AG10803 (cell line): Measurements from ENCODE around the gene MKRN2OS.

ENCODE experiments used
- DNase-seq: peaks from one replicate; pipeline ENCODE4 v3.0.0; 2010; ENCODE audit warnings: low read depth
- H3K4me3 ChIP-seq: 2 replicates; pipeline ENCODE4 v1.5.1; 2011; ENCODE audit warnings: mild to moderate bottlenecking, low read length, control low read depth
- TF ChIP-seq, protein P1 (sequence below): conservative IDR thresholded peaks from 2 replicates; pipeline ENCODE4 v1.5.1; 2011; ENCODE audit warnings: mild to moderate bottlenecking, low read length, control low read depth, inconsistent platforms

Gene MKRN2OS

DNA sequence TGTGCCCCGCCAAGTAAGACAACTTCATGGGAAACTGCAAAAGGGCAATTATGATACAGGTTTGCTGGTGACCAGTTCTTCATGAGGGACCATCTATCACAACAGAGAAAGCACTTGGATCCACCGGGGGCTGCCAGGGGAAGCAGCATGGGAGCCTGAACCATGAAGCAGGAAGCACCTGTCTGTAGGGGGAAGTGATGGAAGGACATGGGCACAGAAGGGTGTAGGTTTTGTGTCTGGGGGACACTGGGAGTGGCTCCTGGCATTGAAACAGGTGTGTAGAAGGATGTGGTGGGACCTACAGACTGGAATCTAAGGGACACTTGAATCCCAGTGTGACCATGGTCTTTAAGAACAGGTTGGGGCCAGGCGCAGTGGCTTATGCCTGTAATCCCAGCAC, 34.2 kb upstream of the MKRN2OS start:
- DNase-seq: no peak
- TF ChIP-seq, protein P1, sequence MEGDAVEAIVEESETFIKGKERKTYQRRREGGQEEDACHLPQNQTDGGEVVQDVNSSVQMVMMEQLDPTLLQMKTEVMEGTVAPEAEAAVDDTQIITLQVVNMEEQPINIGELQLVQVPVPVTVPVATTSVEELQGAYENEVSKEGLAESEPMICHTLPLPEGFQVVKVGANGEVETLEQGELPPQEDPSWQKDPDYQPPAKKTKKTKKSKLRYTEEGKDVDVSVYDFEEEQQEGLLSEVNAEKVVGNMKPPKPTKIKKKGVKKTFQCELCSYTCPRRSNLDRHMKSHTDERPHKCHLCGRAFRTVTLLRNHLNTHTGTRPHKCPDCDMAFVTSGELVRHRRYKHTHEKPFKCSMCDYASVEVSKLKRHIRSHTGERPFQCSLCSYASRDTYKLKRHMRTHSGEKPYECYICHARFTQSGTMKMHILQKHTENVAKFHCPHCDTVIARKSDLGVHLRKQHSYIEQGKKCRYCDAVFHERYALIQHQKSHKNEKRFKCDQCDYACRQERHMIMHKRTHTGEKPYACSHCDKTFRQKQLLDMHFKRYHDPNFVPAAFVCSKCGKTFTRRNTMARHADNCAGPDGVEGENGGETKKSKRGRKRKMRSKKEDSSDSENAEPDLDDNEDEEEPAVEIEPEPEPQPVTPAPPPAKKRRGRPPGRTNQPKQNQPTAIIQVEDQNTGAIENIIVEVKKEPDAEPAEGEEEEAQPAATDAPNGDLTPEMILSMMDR: no peak
- H3K4me3 ChIP-seq: no peak overlapping the region

DNA sequence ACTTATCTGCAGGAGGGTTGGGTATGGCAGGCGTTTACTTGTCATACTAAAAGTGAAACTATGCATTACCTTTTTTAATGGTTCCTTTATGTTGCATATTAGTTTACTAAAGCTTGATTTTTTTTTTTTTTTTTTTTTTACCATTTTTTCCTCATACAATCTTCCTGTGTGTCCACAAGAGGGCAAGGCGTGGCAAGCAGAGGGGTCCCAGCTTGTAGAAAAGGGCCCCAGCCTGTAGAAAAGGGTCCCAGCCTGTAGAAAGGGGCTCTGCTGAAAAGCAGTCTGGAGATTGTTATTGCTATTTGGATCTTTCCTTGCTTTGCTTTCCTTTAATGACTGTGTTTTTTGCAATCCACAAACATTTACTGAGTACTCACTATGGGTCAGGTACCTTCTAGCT, 33.4 kb upstream of the MKRN2OS start:
- no peak for DNase-seq
- TF ChIP-seq, protein P1: peak; percentile 38
- no peak overlapping the region for H3K4me3 ChIP-seq

DNA sequence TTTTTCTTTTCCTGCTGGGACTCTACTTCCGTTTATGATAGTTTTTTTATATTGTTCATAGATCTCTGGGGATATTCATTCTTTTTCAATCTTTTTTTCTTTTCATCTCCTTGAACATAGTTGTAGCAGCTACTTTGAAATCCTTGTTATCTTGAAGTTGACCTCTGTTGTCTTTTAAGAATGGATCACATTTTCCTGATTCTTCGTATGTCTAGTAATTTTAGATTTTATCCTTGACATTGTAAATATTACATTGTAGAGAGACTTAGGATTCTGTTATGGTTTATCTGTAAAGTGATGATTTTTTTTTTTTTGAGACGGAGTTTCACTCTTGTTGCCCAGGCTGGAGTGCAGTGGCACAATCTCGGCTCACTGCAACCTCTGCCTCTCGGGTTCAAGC, 32.1 kb upstream of the MKRN2OS start:
- no peak overlapping the region for H3K4me3 ChIP-seq
- DNase-seq: no peak
- TF ChIP-seq, protein P1: no peak

DNA sequence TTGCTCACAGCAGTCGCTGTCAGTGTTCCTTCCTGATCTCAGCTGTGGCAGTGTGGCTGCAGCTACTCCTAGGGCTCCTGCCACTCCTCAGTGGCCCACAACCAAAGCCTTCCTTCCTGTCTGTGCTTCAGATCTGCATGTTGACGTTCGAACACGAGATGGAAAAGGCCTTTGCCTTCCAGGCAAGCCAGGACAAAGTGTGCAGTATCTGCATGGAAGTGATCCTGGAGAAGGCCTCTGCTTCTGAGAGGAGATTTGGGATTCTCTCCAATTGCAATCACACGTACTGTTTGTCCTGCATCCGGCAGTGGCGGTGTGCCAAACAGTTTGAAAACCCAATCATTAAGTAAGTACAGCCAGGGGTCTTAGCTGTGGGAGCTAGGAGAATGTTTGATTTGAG, 29.4 kb upstream of the MKRN2OS start:
- TF ChIP-seq, protein P1: no peak
- H3K4me3 ChIP-seq: no peak overlapping the region
- no peak for DNase-seq

DNA sequence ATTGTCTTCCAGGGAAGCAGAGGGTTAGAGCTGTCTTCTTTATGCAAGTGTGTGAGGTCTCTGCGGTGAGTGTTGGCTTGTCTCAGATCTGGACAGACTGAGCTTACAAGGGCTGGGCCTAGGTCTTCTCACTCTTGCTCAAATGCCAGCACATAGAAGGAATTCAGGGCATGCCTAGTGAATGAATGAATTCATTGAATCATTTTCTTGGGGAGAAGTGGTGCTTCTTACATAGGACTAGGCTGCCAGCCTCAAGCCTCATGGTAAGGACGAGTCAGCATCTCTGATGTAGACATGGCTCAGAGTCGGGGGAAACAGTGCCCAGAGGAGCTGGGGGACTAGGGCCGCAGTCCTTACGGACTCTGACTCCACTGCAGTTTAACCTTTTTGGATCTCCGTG, 28.8 kb upstream of the MKRN2OS start:
- no peak for DNase-seq
- TF ChIP-seq, protein P1: no peak
- no peak overlapping the region for H3K4me3 ChIP-seq

DNA sequence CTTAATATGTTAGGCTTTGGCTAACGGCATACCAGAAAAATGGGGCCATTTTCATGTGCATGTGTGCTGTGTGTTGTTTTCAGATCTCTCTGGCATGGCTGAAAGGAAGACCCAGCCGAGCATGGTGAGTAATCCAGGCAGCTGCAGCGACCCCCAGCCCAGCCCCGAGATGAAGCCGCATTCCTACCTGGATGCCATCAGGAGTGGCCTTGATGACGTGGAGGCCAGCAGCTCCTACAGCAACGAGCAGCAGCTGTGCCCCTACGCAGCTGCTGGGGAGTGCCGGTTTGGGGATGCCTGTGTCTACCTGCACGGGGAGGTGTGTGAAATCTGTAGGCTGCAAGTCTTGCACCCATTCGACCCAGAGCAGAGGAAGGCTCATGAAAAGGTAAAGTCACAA, 26.7 kb upstream of the MKRN2OS start:
- TF ChIP-seq, protein P1: no peak
- DNase-seq: no peak
- no peak overlapping the region for H3K4me3 ChIP-seq

DNA sequence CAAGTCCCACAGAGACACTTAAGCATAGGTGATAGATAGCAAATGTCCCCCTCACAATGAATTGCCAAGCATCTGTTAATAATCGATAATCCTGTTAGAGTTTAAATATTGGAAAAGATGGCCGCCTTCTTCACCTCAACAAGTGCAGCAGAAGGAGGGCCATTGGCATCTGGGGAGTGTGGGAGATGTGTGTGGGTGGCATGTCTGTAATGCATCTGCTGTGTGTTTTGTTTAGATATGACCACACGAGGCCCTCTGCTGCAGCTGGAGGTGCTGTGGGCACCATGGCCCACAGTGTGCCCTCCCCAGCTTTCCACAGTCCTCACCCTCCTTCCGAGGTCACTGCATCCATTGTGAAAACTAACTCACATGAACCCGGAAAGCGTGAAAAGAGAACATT, 24.5 kb upstream of the MKRN2OS start:
- TF ChIP-seq, protein P1: no peak
- no peak overlapping the region for H3K4me3 ChIP-seq
- no peak for DNase-seq
